GM18951 (cell line): Measurements from ENCODE around the gene ZNF445.
"Not testable (repeated sequence)": the region's sequence is repeated elsewhere in the genome, so short reads cannot be mapped to it uniquely, and the experiment has no call there.

Experiments used
- POLR2A ChIP-seq: IDR thresholded peaks from 4 replicates; pipeline ENCODE4 v1.6.1; 2011; ENCODE audit warnings: mild to moderate bottlenecking; ENCODE audit not compliant: insufficient read length, insufficient read depth; ENCODE audit errors: extremely low read depth
- in situ Hi-C: fragments of 300-500 bp; cut with MboI; formaldehyde crosslinking; loops from one replicate; pipeline ENCODE4 v1.12.0; 2022; ENCODE audit warnings: low sequenced_read_pairs, mixed read lengths, inconsistent platforms; ENCODE audit not compliant: unreplicated experiment

Gene ZNF445

GRCh38 chr3:44416031-44417030 lies 61.1 kb downstream of the ZNF445 start:
- in situ Hi-C loops: no loop called here
- TF ChIP-seq POLR2A: no peak

- in situ Hi-C loops: no loop called here
- TF ChIP-seq POLR2A: no peak
Measured at GRCh38 chr3:44415421-44415820, 62.0 kb downstream of the ZNF445 start.

GRCh38 chr3:44414517-44415090 lies 62.9 kb downstream of the ZNF445 start:
- TF ChIP-seq POLR2A: no peak
- in situ Hi-C loops: no loop called here

GRCh38 chr3:44412365-44412764 lies 65.1 kb downstream of the ZNF445 start:
- in situ Hi-C loops: no loop called here
- TF ChIP-seq POLR2A: no peak

GRCh38 chr3:44411031-44411645 lies 66.3 kb downstream of the ZNF445 start:
- no peak for TF ChIP-seq POLR2A
- in situ Hi-C loops: no loop called here

- TF ChIP-seq POLR2A: no peak
- in situ Hi-C loops: no loop called here
Measured at GRCh38 chr3:44409640-44410410, 67.6 kb downstream of the ZNF445 start.

- in situ Hi-C loops: no loop called here
- TF ChIP-seq POLR2A: no peak
Measured at GRCh38 chr3:44402548-44402947, 74.9 kb downstream of the ZNF445 start.

- TF ChIP-seq POLR2A: no peak
- in situ Hi-C loops: no loop called here
Measured at GRCh38 chr3:44400771-44401170, 76.7 kb downstream of the ZNF445 start.

- in situ Hi-C loops: no loop called here
- TF ChIP-seq POLR2A: no peak
Measured at GRCh38 chr3:44398853-44399252, 78.6 kb downstream of the ZNF445 start.

GRCh38 chr3:44398271-44398670 lies 79.2 kb downstream of the ZNF445 start:
- in situ Hi-C loops: not testable (repeated sequence)

- in situ Hi-C loops: no loop called here
Measured at GRCh38 chr3:44396200-44397171, 81.0 kb downstream of the ZNF445 start.

GRCh38 chr3:44395714-44396113 lies 81.8 kb downstream of the ZNF445 start:
- in situ Hi-C loops: no loop called here
- TF ChIP-seq POLR2A: no peak

More at GRCh38 chr3:44396200-44397171, 81.0 kb downstream of the ZNF445 start:
- no peak for TF ChIP-seq POLR2A

- in situ Hi-C loops: no loop called here
Measured at GRCh38 chr3:44392489-44392888, 85.0 kb downstream of the ZNF445 start.

More at GRCh38 chr3:44392489-44392888, 85.0 kb downstream of the ZNF445 start:
- TF ChIP-seq POLR2A: no peak
